Measurements from ENCODE around the gene SLC26A3. TPM values are rescaled to one million over a fixed set of nuclear protein-coding genes. Genes with fewer than 3 reads are reported as not detected.

The SLC26A3 gene
- total RNA-seq, 4 donors from 2014 or later, result 12.7 TPM; not detected in 3

DNA sequence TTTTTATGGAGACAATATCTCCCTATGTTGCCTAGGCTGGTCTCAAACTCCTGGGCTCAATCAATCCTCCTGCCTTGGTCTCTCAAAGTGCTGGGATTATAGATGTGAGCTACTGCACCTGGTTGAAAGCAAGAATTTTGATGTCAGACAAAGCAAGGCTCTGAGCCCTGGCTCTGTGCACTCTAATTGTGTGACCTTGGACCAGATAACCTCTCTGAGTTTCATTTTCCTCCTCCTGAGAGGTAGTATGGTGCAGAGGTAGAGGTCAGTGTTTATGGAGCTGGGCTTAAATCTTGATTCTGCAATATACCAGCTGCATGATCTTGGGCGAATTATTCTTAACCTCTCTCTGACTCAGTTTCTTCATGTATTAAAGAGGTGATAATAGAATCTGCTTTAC is 31.4 kb upstream of the SLC26A3 start:
- Histone ChIP-seq H3K36me3 (no peaks in the 10 kb centered on the region), H3K4me1 (no peaks in the 10 kb centered on the region), H3K9me3 (no peaks in the 10 kb centered on the region), H3K27ac (no peak overlapping the region), H3K4me3 (no peak overlapping the region), H3K27me3 (no peaks in the 10 kb centered on the region)
- in situ Hi-C loops (cut with MboI; ENCODE audit: low sequenced_read_pairs in 4 of 4), result no loop called here
- TF ChIP-seq, protein P1, sequence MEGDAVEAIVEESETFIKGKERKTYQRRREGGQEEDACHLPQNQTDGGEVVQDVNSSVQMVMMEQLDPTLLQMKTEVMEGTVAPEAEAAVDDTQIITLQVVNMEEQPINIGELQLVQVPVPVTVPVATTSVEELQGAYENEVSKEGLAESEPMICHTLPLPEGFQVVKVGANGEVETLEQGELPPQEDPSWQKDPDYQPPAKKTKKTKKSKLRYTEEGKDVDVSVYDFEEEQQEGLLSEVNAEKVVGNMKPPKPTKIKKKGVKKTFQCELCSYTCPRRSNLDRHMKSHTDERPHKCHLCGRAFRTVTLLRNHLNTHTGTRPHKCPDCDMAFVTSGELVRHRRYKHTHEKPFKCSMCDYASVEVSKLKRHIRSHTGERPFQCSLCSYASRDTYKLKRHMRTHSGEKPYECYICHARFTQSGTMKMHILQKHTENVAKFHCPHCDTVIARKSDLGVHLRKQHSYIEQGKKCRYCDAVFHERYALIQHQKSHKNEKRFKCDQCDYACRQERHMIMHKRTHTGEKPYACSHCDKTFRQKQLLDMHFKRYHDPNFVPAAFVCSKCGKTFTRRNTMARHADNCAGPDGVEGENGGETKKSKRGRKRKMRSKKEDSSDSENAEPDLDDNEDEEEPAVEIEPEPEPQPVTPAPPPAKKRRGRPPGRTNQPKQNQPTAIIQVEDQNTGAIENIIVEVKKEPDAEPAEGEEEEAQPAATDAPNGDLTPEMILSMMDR (IDR thresholded peaks at IDR 0.05 in 4 of 5, conservative IDR thresholded peaks at IDR 0.05 in 1 of 5), result no peak
- no peak for TF ChIP-seq POLR2A (IDR thresholded peaks at IDR 0.05)
- DNase-seq (no peak), ATAC-seq (no peak)
- intact Hi-C loops (cut with DNase I; ENCODE audit: low total_unique reads), result no loop called here

DNA sequence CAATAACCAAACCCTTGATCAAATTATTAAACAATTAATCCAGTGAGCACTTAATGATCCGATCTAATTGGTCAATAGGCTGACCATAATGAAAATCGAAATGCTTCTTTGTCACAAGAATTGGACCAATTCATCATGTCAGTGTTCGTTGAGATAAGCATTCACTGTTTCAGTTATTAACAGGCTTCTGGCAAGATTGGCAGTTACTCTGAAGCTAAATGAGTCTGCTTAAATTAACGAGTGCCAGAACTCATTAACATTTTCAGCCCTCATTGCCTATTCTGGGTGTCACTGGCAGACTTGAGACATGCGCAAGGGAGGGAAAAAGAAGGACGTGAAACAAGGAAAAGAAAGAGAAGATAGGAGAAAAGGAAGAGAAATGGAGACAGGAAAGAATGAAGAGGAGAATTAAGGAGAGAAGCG is 30.7 kb upstream of the SLC26A3 start:
- Histone ChIP-seq H3K9me3 (no peaks in the 10 kb centered on the region), H3K4me3 (no peak overlapping the region), H3K36me3 (no peaks in the 10 kb centered on the region), H3K4me1 (no peaks in the 10 kb centered on the region), H3K27me3 (no peaks in the 10 kb centered on the region), H3K27ac (no peak overlapping the region)
- no peak for TF ChIP-seq POLR2A (IDR thresholded peaks at IDR 0.05)
- DNase-seq, result no peak
- ATAC-seq, result no peak
- intact Hi-C loops (cut with DNase I; ENCODE audit: low total_unique reads), result no loop called here
- in situ Hi-C loops (cut with MboI; ENCODE audit: low sequenced_read_pairs in 4 of 4), result no loop called here

DNA sequence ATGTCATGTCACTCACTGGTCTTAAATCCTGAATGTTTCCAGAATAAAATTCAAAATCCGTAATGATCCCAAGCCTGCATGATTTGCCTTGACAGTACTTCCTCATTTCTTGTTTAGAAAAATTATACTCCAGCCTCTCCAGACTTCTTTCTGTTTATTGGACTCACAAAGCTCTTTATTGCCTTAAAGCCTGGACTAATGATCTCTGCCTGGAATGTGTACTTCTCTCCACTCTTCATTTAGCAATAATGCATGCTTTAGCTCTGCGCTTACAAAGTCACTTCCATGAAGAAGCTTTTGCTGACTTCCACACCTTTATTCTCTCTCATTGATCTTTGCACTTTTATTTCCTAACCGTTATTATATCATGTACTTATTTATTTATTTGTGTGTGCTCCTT is 27.4 kb upstream of the SLC26A3 start:
- Histone ChIP-seq H3K27me3 (no peaks in the 10 kb centered on the region), H3K4me3 (no peak overlapping the region), H3K9me3 (no peaks in the 10 kb centered on the region), H3K4me1 (no peaks in the 10 kb centered on the region), H3K27ac (no peak overlapping the region), H3K36me3 (no peaks in the 10 kb centered on the region)
- no peak for ATAC-seq
- no peak for TF ChIP-seq POLR2A (IDR thresholded peaks at IDR 0.05)
- TF ChIP-seq, protein P1 (IDR thresholded peaks at IDR 0.05 in 4 of 5, conservative IDR thresholded peaks at IDR 0.05 in 1 of 5), result no peak
- DNase-seq, result no peak
- intact Hi-C loops (cut with DNase I; ENCODE audit: low total_unique reads), result no loop called here
- in situ Hi-C loops (cut with MboI; ENCODE audit: low sequenced_read_pairs in 4 of 4), result no loop called here

DNA sequence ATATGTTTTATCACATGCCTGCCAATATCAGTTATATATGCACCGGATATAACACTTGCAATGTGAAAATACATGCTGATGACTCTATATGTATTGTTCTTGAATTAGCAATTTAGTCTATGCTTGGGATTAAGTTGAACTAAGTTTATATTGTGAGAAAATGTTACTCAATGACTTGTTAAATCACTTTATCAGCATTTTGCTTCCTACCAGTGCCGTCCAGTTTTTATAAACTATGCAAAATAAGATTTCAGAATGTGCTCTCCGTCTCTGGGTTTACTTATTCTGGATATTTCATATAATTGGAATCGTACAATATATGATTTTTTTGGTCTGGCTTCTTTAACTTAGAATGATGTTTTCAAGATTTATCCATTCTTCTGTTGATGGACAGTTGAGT is 25.5 kb upstream of the SLC26A3 start:
- no peaks in the 10 kb centered on the region for H3K27me3 ChIP-seq
- no peaks in the 10 kb centered on the region for H3K36me3 ChIP-seq
- no peak for DNase-seq
- no peak for ATAC-seq
- H3K4me3 ChIP-seq, result no peak overlapping the region
- intact Hi-C loops (cut with DNase I; ENCODE audit: low total_unique reads), result no loop called here
- no peaks in the 10 kb centered on the region for H3K4me1 ChIP-seq
- in situ Hi-C loops (cut with MboI; ENCODE audit: low sequenced_read_pairs in 4 of 4), result no loop called here
- no peaks in the 10 kb centered on the region for H3K9me3 ChIP-seq
- TF ChIP-seq, protein P1 (IDR thresholded peaks at IDR 0.05 in 4 of 5, conservative IDR thresholded peaks at IDR 0.05 in 1 of 5), result no peak
- no peak overlapping the region for H3K27ac ChIP-seq

DNA sequence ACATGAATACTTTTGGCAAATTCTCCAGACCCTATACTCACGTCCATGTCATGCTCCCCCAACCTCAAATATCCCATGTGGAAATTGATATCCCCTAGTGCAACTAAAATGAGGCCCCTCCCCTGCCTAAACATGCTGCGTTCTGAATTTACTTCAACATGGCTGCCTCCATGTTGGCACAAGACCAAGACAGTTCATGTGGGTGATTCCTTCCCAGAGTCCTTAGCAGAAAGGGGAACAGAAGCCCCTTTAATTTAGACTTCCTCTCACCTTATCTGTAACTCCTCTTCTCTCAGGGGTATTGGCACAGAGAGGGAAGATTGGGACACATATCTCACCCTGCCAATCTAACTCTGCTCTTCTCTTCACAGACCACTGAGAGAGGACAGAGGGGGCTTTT is 24.5 kb upstream of the SLC26A3 start:
- H3K27ac ChIP-seq, result no peak overlapping the region
- H3K36me3 ChIP-seq, result no peaks in the 10 kb centered on the region
- intact Hi-C loops (cut with DNase I; ENCODE audit: low total_unique reads), result no loop called here
- DNase-seq (no peak), ATAC-seq (no peak)
- no peak overlapping the region for H3K4me3 ChIP-seq
- H3K9me3 ChIP-seq, result no peaks in the 10 kb centered on the region
- TF ChIP-seq POLR2A (IDR thresholded peaks at IDR 0.05), result no peak
- TF ChIP-seq, protein P1 (IDR thresholded peaks at IDR 0.05 in 4 of 5, conservative IDR thresholded peaks at IDR 0.05 in 1 of 5), result no peak
- H3K27me3 ChIP-seq, result no peaks in the 10 kb centered on the region
- no peaks in the 10 kb centered on the region for H3K4me1 ChIP-seq
- in situ Hi-C loops (cut with MboI; ENCODE audit: low sequenced_read_pairs in 4 of 4), result no loop called here
